CD4-positive, alpha-beta T cell (primary cell): Measurements from ENCODE around the gene CLEC16A. TPM values are rescaled to one million over a fixed set of nuclear protein-coding genes. Genes with fewer than 3 reads are reported as not detected.

ENCODE experiments used
- ATAC-seq: fragments of 200-7000 bp; cut with Tn5 transposase; one replicate; pipeline ENCODE4 v1.10.0; 2022; ENCODE audit warnings: mild to moderate bottlenecking; ENCODE audit not compliant: poor library complexity
- CTCF ChIA-PET: fragments of 350-600 bp; sonication (Branson Sonifier 250); formaldehyde crosslinking; loops from one replicate; lab custom pipeline; 2021; ENCODE audit warnings: antibody characterized with exemption, inconsistent platforms; lab: Charles Lee
- POLR2A ChIA-PET: fragments of 350-600 bp; sonication (Branson Sonifier 250); formaldehyde crosslinking; loops from one replicate; lab custom pipeline; 2021; ENCODE audit warnings: antibody characterized with exemption, inconsistent platforms; lab: Charles Lee
- DNase-seq, 14 experiments: peaks; one replicate each; pipeline ENCODE4 v3.0.0-alpha.2; 2013 to 2020; ENCODE audit warnings: mixed read lengths in 2 of 14
- H3K27ac ChIP-seq, 2 donors: one replicate each; pipeline versions ENCODE4 v1.5.1 to v1.7.0; 2013; ENCODE audit warnings: low read length in 2 of 2, low read depth in 1 of 2, mild to moderate bottlenecking in 1 of 2
- H3K27me3 ChIP-seq, 2 experiments: 1 replicate in 1 of 2; 2 replicates in 1 of 2; pipeline versions ENCODE4 v1.6.1 to v1.7.0; 2013; ENCODE audit warnings: low read length in 2 of 2, control low read depth in 1 of 2, mild to moderate bottlenecking in 1 of 2, moderate library complexity in 1 of 2; ENCODE audit not compliant: insufficient read depth in 2 of 2, control insufficient read depth in 1 of 2
- H3K36me3 ChIP-seq: one replicate; pipeline ENCODE4 v1.6.1; 2013; ENCODE audit warnings: low read length, control low read depth; ENCODE audit not compliant: insufficient read depth
- H3K4me1 ChIP-seq: one replicate; pipeline ENCODE4 v1.6.1; 2013; ENCODE audit warnings: low read length, control low read depth; ENCODE audit not compliant: insufficient read depth
- H3K4me3 ChIP-seq: one replicate; pipeline ENCODE4 v1.5.1; 2013; ENCODE audit warnings: mild to moderate bottlenecking, low read length, moderate library complexity
- H3K9me3 ChIP-seq, 2 experiments: 1 replicate in 1 of 2; 2 replicates in 1 of 2; pipeline versions ENCODE4 v1.6.1 to v1.7.0; 2013; ENCODE audit warnings: low read length in 2 of 2, mild to moderate bottlenecking in 2 of 2, control low read depth in 1 of 2, moderate library complexity in 1 of 2; ENCODE audit not compliant: control insufficient read depth in 1 of 2, insufficient read depth in 1 of 2
- H3K27ac Mint-ChIP-seq: one replicate; pipeline ENCODE4 v1.8.0; 2020; ENCODE audit warnings: mixed read lengths
- H3K27me3 Mint-ChIP-seq: one replicate; pipeline ENCODE4 v1.8.0; 2021; ENCODE audit warnings: mixed read lengths
- H3K36me3 Mint-ChIP-seq: one replicate; pipeline ENCODE4 v1.8.0; 2021; ENCODE audit warnings: low read depth, mixed read lengths
- H3K4me1 Mint-ChIP-seq: one replicate; pipeline ENCODE4 v1.8.0; 2021; ENCODE audit warnings: low read depth, mixed read lengths
- H3K4me3 Mint-ChIP-seq: one replicate; pipeline ENCODE4 v1.8.0; 2020; ENCODE audit warnings: mild to moderate bottlenecking, mixed read lengths
- H3K9me3 Mint-ChIP-seq: one replicate; pipeline ENCODE4 v1.8.0; 2020; ENCODE audit warnings: mixed read lengths
- intact Hi-C, 2 experiments: fragments of 100-400 bp; cut with DNase I in 1 of 2; cut with micrococcal nuclease in 1 of 2; formaldehyde crosslinking; loops; one replicate each; pipeline versions ENCODE4 v1.15.1 to v1.9.0; 2023 to 2025; cut with DNase I, micrococcal nuclease
- total RNA-seq, 174 experiments: library from RNA in 2 of 174; stranded (reverse) in 2 of 174; gene quantifications; one replicate each; pipeline ENCODE4 v1.2.3 and lab custom pipeline; 2021 to 2026
- TF ChIP-seq, protein P1 (sequence below): fragments of 200-600 bp; IDR thresholded peaks from one replicate; pipeline ENCODE4 v1.8.0; 2022; ENCODE audit warnings: antibody characterized with exemption, mild to moderate bottlenecking

The CLEC16A gene
- total RNA-seq, 2 experiments from 2014 or later, result 21.7 to 22.7 TPM

DNA sequence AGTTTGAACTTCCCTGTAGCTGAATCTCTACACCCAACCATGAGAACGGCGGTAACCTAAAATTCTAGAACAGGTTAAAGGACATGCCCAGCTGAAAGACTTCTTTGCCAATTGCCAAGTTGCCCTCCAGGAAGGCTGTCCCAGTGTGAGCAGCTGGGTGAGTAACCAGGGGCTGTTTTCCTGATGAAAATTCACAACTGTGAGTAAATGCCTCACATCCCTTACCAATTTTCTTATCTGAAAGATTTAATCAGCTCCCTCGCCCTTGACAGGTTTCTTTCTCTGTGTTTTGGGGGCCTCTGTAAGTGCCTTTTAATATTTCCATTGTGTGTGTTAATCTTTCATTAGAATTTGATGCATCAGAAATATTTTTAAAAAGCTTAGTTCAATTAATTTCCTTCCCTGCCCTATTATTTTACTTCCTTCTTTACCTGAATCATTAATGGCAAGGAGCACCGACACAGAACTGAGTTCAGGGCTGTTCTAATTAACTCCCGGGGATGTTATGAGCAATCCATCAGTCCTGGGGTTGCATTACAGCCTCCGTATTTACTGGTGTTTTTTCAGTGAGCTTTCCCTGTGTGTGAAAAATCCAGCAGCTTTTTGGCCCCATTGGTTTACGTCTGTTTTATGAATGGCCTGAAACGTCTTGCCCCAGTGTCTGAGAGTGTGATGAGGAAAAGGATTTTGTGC is 152.9 kb downstream of the CLEC16A start:
- H3K27me3 Mint-ChIP-seq, result no peaks in the 10 kb centered on the region
- no peaks in the 10 kb centered on the region for H3K9me3 ChIP-seq
- H3K36me3 ChIP-seq, result peaks cover 4% of the 10 kb centered on the region
- TF ChIP-seq, protein P1, sequence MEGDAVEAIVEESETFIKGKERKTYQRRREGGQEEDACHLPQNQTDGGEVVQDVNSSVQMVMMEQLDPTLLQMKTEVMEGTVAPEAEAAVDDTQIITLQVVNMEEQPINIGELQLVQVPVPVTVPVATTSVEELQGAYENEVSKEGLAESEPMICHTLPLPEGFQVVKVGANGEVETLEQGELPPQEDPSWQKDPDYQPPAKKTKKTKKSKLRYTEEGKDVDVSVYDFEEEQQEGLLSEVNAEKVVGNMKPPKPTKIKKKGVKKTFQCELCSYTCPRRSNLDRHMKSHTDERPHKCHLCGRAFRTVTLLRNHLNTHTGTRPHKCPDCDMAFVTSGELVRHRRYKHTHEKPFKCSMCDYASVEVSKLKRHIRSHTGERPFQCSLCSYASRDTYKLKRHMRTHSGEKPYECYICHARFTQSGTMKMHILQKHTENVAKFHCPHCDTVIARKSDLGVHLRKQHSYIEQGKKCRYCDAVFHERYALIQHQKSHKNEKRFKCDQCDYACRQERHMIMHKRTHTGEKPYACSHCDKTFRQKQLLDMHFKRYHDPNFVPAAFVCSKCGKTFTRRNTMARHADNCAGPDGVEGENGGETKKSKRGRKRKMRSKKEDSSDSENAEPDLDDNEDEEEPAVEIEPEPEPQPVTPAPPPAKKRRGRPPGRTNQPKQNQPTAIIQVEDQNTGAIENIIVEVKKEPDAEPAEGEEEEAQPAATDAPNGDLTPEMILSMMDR, result no peak
- peaks cover 37% of the 10 kb centered on the region for H3K4me1 Mint-ChIP-seq
- no peak overlapping the region for H3K4me3 Mint-ChIP-seq
- no peak overlapping the region for H3K27ac ChIP-seq
- H3K9me3 Mint-ChIP-seq, result no peaks in the 10 kb centered on the region
- no peak overlapping the region for H3K27ac Mint-ChIP-seq
- ChIA-PET POLR2A (no interaction called here), CTCF (no interaction called here)
- no peak overlapping the region for H3K4me3 ChIP-seq
- no peaks in the 10 kb centered on the region for H3K27me3 ChIP-seq
- DNase-seq, result no peak
- intact Hi-C loops, result no loop called here
- ATAC-seq, result no peak
- H3K36me3 Mint-ChIP-seq, result peaks cover 8% of the 10 kb centered on the region
- peaks cover 39% of the 10 kb centered on the region for H3K4me1 ChIP-seq

DNA sequence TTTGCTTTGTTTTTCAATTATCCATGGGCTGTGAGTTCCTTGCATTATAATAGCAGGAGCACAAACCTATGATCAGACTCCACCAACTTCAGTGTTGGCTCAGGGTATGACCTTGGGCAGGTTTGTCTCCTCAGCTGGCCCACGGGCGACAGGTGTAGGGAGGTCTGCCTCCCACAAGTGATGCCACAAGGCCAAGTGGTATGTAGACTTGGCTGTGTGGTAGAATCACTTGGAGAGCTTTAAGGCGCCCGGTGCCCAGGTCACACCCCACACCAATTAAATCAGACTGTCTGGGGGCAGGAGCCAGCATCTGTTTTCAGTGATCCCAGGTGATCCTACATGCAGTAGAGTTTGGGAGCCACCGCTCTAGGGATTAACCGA is 153.4 kb downstream of the CLEC16A start:
- no peak overlapping the region for H3K27ac ChIP-seq
- ATAC-seq (no peak), DNase-seq (no peak)
- Mint-ChIP-seq H3K9me3 (no peaks in the 10 kb centered on the region), H3K36me3 (peaks cover 8% of the 10 kb centered on the region), H3K27ac (no peak overlapping the region), H3K4me3 (no peak overlapping the region), H3K4me1 (peaks cover 37% of the 10 kb centered on the region), H3K27me3 (no peaks in the 10 kb centered on the region)
- H3K4me1 ChIP-seq, result peaks cover 37% of the 10 kb centered on the region
- TF ChIP-seq, protein P1, result no peak
- intact Hi-C loops, result no loop called here
- no peak overlapping the region for H3K4me3 ChIP-seq
- peaks cover 4% of the 10 kb centered on the region for H3K36me3 ChIP-seq
- POLR2A ChIA-PET, result no interaction called here
- CTCF ChIA-PET, result no interaction called here
- no peaks in the 10 kb centered on the region for H3K9me3 ChIP-seq
- H3K27me3 ChIP-seq, result no peaks in the 10 kb centered on the region

DNA sequence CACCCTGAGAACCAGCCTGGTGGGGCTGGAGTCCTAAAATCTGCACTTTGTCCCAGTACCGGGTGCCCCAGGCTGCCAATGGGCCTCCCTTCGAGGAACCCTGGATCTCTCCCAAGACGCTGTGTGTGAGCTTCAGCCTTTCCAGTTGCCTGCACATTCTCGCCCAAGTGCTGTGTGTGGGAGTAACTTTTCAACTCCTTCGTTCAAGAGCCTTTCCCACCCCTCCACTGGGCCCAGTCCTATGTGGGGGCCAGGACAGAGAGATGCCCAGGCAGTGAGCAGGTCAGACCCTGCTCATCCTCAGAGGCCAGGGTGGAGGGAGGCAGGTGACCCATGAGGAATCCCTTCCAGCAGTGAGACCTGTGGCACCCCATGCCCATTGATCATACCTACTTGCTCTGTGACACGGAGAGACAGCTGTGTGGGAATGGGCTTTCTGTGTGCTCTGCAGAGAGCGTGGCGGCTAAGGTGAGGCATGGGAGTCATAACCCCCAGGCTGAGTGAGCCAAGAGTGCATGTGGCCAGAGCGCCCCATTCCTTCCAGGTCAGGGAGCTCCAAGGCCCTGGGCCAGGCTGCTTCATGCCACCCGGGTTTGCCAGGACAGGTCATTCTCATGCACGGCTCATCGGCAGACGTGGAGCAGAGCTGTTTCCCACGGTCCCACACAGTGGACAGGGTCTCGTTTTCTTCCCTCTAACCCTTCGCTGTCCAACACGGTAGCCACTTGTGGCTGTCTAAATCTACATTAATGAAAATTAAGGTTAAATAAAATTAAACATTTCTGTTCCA is 154.4 kb downstream of the CLEC16A start:
- H3K36me3 Mint-ChIP-seq, result peaks cover 8% of the 10 kb centered on the region

More for the DNA sequence above, 154.4 kb downstream of the CLEC16A start:
- Histone ChIP-seq H3K27me3 (no peaks in the 10 kb centered on the region), H3K36me3 (peaks cover 4% of the 10 kb centered on the region), H3K4me1 (peaks cover 27% of the 10 kb centered on the region), H3K9me3 (no peaks in the 10 kb centered on the region), H3K4me3 (no peak overlapping the region), H3K27ac (no peak overlapping the region)
- intact Hi-C loops, result no loop called here
- no peak overlapping the region for H3K27ac Mint-ChIP-seq
- TF ChIP-seq, protein P1, result no peak
- H3K27me3 Mint-ChIP-seq, result no peaks in the 10 kb centered on the region
- H3K9me3 Mint-ChIP-seq, result no peaks in the 10 kb centered on the region
- ATAC-seq (no peak), DNase-seq (no peak)
- no peak overlapping the region for H3K4me3 Mint-ChIP-seq
- ChIA-PET CTCF (no interaction called here), POLR2A (no interaction called here)
- H3K4me1 Mint-ChIP-seq, result peaks cover 27% of the 10 kb centered on the region
